PC-9 (cell line): ENCODE measurements around the gene GRAMD1C.

Experiments used
- EZH2 ChIP-seq: fragments of 200-600 bp; sonication (generic); IDR thresholded peaks from 2 replicates; pipeline ENCODE4 v1.8.0; 2017; ENCODE audit warnings: antibody characterized with exemption, low read depth
- TF ChIP-seq, protein P1 (sequence below): fragments of 200-600 bp; sonication (generic); conservative IDR thresholded peaks from 2 replicates; pipeline ENCODE4 v1.6.1; 2017; ENCODE audit warnings: mixed run types, antibody characterized with exemption, mild to moderate bottlenecking, moderate library complexity

GRCh38 chr3:113896930-113897329 lies 58.3 kb downstream of the GRAMD1C start:
- TF ChIP-seq, protein P1, sequence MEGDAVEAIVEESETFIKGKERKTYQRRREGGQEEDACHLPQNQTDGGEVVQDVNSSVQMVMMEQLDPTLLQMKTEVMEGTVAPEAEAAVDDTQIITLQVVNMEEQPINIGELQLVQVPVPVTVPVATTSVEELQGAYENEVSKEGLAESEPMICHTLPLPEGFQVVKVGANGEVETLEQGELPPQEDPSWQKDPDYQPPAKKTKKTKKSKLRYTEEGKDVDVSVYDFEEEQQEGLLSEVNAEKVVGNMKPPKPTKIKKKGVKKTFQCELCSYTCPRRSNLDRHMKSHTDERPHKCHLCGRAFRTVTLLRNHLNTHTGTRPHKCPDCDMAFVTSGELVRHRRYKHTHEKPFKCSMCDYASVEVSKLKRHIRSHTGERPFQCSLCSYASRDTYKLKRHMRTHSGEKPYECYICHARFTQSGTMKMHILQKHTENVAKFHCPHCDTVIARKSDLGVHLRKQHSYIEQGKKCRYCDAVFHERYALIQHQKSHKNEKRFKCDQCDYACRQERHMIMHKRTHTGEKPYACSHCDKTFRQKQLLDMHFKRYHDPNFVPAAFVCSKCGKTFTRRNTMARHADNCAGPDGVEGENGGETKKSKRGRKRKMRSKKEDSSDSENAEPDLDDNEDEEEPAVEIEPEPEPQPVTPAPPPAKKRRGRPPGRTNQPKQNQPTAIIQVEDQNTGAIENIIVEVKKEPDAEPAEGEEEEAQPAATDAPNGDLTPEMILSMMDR, result no peak
- no peak for TF ChIP-seq EZH2
